Measurements from ENCODE around the gene SKAP2. TPM values are rescaled to one million over a fixed set of nuclear protein-coding genes. Genes with fewer than 3 reads are reported as not detected.

The SKAP2 gene
- total and polyA plus RNA-seq, 2 of the 13 experiments (the other 11 are each of a cell fraction or from before 2014, with no cell fraction given), result 3.6 to 12.9 TPM

- peak; percentile 98 for TF ChIP-seq USF2 (IDR thresholded peaks at IDR 0.05; ENCODE audit: low read depth, low read length)
- TF ChIP-seq USF2 (CRISPR knock-in tag; IDR thresholded peaks at IDR 0.05; ENCODE audit: borderline replicate concordance), result peak; percentile 97
- TF ChIP-seq KAT2B (IDR thresholded peaks at IDR 0.05; ENCODE audit: borderline replicate concordance, low read depth, low read length), result no peak
- no peak for TF ChIP-seq NCOR1 (IDR thresholded peaks at IDR 0.05; ENCODE audit: borderline replicate concordance, low read length)
- no peak; the same call in 1 of the 2 replicates for TF ChIP-seq PBX3 (CRISPR knock-in tag; IDR thresholded peaks at IDR 0.05; ENCODE audit: borderline replicate concordance)
- no peak for TF ChIP-seq PAF1 (CRISPR knock-in tag; IDR thresholded peaks at IDR 0.05)
- no peak for TF ChIP-seq ZNF276 (CRISPR knock-in tag; IDR thresholded peaks at IDR 0.05; ENCODE audit: low read depth)
- peak; percentile 47; the same call in 1 of the 2 replicates for TF ChIP-seq ZNF784 (CRISPR knock-in tag; IDR thresholded peaks at IDR 0.05; ENCODE audit: borderline replicate concordance)
- TF ChIP-seq HHEX (CRISPR knock-in tag; IDR thresholded peaks at IDR 0.05), result no peak
- TF ChIP-seq U2AF1 (optimal IDR thresholded peaks at IDR 0.05; ENCODE audit: low read depth, low read length), result no peak
- TF ChIP-seq ZNF549 (CRISPR knock-in tag; IDR thresholded peaks at IDR 0.05), result no peak
- peak; percentile 26; the same call in 1 of the 2 replicates for TF ChIP-seq SOX5 (CRISPR knock-in tag; IDR thresholded peaks at IDR 0.05; ENCODE audit: borderline replicate concordance)
- TF ChIP-seq ZNF414 (CRISPR knock-in tag; IDR thresholded peaks at IDR 0.05), result no peak
- no peak for TF ChIP-seq NCOA1 (CRISPR knock-in tag; IDR thresholded peaks at IDR 0.05)
- TF ChIP-seq DRAP1 (CRISPR knock-in tag; IDR thresholded peaks at IDR 0.05), result peak; percentile 80
- peak; percentile 6; the same call in 1 of the 2 replicates for TF ChIP-seq GZF1 (CRISPR knock-in tag; IDR thresholded peaks at IDR 0.05)
- TF ChIP-seq ZNF619 (CRISPR knock-in tag; IDR thresholded peaks at IDR 0.05), result no peak
- TF ChIP-seq ZNF770 (CRISPR knock-in tag; IDR thresholded peaks at IDR 0.05), result no peak
These were observed at the start of gene SKAP2 (continued) for GRCh38 chr7:26864309-26865093.
